Measurements from ENCODE around the gene DDT. TPM values are rescaled to one million over a fixed set of nuclear protein-coding genes. Genes with fewer than 3 reads are reported as not detected.
"Not testable (repeated sequence)": the region's sequence is repeated elsewhere in the genome, so short reads cannot be mapped to it uniquely, and the experiment has no call there.

DDT gene
- total and polyA plus RNA-seq, 12 donors = 62.1 to 317 (median 146) TPM

DNA sequence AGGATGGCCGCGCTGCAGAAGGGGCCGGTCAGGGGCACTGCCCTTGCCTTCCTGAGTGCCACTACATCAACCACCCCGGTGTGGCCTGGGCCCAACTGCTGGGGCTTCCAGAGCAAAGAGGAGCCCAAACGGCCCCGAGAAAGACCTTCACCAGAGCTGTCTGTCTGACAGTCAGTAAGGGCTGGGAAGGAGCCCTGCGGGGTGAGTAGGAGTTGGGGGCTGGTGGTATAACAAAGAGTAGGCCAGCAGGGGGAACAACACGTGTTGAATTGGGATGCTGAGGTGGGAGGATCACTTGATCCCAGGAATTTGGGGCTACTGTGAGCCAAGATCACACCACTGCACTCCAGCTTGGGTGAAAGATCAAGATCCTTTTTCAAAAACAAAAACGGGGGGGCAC, 27.1 kb upstream of the DDT start:
- H3K4me1 ChIP-seq (replicated peaks in 1 of 2) = no peaks in the 10 kb centered on the region
- H3K9me3 ChIP-seq (replicated peaks in 1 of 3) = no peaks in the 10 kb centered on the region
- no peak overlapping the region for H3K27ac ChIP-seq
- DNase-seq = no peak
- TF ChIP-seq, protein P1, sequence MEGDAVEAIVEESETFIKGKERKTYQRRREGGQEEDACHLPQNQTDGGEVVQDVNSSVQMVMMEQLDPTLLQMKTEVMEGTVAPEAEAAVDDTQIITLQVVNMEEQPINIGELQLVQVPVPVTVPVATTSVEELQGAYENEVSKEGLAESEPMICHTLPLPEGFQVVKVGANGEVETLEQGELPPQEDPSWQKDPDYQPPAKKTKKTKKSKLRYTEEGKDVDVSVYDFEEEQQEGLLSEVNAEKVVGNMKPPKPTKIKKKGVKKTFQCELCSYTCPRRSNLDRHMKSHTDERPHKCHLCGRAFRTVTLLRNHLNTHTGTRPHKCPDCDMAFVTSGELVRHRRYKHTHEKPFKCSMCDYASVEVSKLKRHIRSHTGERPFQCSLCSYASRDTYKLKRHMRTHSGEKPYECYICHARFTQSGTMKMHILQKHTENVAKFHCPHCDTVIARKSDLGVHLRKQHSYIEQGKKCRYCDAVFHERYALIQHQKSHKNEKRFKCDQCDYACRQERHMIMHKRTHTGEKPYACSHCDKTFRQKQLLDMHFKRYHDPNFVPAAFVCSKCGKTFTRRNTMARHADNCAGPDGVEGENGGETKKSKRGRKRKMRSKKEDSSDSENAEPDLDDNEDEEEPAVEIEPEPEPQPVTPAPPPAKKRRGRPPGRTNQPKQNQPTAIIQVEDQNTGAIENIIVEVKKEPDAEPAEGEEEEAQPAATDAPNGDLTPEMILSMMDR (IDR thresholded peaks at IDR 0.05) = no peak
- no peak for TF ChIP-seq POLR2A (IDR thresholded peaks at IDR 0.05)
- WGBS, 4 donors = 78 to 89% (median 84%) methylated on average over 7 to 9 of the region's 9 CpGs
- no peaks in the 10 kb centered on the region for H3K27me3 ChIP-seq
- no peak overlapping the region for H3K4me3 ChIP-seq
- H3K36me3 ChIP-seq (replicated peaks in 1 of 2) = no peaks in the 10 kb centered on the region
- intact Hi-C loops (cut with DNase I) = no loop called here

DNA sequence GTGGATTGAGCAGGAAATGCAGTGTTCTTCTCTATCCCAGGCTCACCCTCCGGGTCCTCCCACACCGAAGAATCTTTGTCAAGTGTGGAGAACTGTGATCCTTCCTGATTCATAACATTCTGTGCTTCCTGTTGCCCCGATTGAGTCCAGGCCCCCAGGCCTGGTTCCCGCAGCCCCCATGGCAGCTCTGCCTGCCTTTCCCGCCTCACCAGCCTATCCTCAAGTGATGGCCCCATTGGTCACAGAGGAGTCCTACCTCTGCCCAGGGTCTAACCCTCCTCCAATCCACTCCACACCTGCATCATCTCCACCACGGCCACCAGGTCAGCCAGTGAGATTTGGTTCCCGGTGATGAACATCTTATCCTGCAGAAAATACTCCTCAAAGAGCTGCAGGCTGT, 25.5 kb upstream of the DDT start:
- DNase-seq; H3K27me3 ChIP-seq; H3K27ac ChIP-seq; H3K36me3 ChIP-seq (replicated peaks in 1 of 2); H3K4me3 ChIP-seq; H3K4me1 ChIP-seq (replicated peaks in 1 of 2); H3K9me3 ChIP-seq (replicated peaks in 1 of 3); intact Hi-C loops (cut with DNase I): not testable (repeated sequence)
- WGBS, 4 donors = 72 to 79% (median 78%) methylated on average over 7 of the region's 7 CpGs

DNA sequence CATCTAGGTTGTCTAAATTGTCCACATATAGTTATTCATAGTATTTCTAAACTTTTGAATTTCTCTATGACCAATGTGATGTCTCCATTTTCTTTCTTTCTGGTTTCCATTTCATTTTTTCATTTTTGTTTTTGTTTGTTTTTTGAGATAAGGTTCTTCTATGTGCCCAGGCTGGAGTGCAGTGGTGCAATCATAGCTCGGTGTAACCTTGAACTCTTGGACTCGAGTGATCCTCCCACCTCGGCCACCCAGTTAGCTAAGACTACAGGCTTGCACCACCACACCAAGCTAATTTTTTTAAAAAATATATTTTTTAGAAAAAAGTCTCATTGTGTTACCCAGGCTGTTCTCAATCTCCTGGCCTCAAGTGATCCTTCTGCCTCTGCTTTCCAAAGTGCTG, 22.9 kb upstream of the DDT start:
- no peaks in the 10 kb centered on the region for H3K4me1 ChIP-seq (replicated peaks in 1 of 2)
- intact Hi-C loops (cut with DNase I) = no loop called here
- no peak overlapping the region for H3K27ac ChIP-seq
- H3K27me3 ChIP-seq = no peaks in the 10 kb centered on the region
- WGBS, 4 donors = 42 to 52% (median 45%) methylated on average over 3 of the region's 3 CpGs
- H3K9me3 ChIP-seq (replicated peaks in 1 of 3) = no peaks in the 10 kb centered on the region
- no peak for DNase-seq
- no peaks in the 10 kb centered on the region for H3K36me3 ChIP-seq (replicated peaks in 1 of 2)
- H3K4me3 ChIP-seq = no peak overlapping the region
- TF ChIP-seq, protein P1 (IDR thresholded peaks at IDR 0.05) = no peak
- TF ChIP-seq POLR2A (IDR thresholded peaks at IDR 0.05) = no peak

DNA sequence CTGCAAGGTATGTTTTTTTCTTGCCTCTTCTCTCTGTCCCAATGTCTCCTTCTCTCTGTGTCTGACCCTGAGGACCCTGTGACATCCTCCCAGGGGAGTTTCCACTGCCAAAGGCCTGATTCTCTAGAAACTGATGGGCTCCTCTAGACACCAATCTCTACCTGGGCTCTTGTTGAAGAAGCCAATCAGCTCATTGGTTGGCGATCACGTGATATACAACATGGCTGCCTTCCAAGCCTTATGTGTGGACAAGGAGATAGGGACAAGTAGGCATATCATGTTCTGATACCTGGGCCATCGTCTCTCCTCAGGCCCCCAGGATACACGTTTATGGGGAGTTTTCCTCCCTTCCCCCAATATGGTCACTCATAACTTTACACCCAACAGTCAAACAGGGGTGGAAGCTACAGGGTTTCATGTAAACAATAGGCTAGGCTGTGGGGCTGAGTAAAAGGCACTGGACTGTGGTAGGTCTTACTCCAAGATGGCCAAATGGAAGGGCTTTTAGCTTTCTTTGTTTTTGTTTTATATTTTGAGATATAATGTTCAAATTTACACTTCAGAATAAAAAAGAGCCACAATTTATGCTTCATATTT, 19.4 kb upstream of the DDT start:
- H3K4me3 ChIP-seq; DNase-seq; intact Hi-C loops (cut with DNase I); H3K9me3 ChIP-seq (replicated peaks in 1 of 3); H3K36me3 ChIP-seq (replicated peaks in 1 of 2); H3K27me3 ChIP-seq; H3K27ac ChIP-seq; H3K4me1 ChIP-seq (replicated peaks in 1 of 2): not testable (repeated sequence)
- WGBS, 4 donors = 47 to 70% (median 55%) methylated on average over 4 of the region's 4 CpGs

DNA sequence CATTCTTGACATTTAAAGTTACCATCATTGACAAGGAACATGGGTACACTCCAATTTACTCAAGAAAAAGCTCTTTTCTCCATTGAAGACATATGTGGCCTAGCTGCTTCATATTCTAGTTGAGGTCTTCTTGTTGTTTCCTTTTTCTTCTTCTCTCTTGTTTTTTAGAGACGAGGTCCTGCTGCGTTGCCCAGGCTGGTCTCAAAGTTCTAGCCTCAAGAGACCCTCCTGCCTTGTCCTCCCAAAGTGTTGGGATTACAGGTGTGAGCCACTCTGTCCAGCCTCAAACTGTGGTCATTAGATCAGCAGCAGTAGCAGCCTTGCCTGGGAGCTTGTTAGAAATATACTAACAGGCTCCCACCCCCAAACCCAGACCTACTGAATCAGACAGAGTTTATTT, 18.8 kb upstream of the DDT start:
- 56 to 75% (median 71%) methylated on average over 2 of the region's 2 CpGs for WGBS, 4 donors
- H3K9me3 ChIP-seq (replicated peaks in 1 of 3); H3K27ac ChIP-seq; intact Hi-C loops (cut with DNase I); H3K36me3 ChIP-seq (replicated peaks in 1 of 2); H3K27me3 ChIP-seq; H3K4me3 ChIP-seq; H3K4me1 ChIP-seq (replicated peaks in 1 of 2); DNase-seq: not testable (repeated sequence)

DNA sequence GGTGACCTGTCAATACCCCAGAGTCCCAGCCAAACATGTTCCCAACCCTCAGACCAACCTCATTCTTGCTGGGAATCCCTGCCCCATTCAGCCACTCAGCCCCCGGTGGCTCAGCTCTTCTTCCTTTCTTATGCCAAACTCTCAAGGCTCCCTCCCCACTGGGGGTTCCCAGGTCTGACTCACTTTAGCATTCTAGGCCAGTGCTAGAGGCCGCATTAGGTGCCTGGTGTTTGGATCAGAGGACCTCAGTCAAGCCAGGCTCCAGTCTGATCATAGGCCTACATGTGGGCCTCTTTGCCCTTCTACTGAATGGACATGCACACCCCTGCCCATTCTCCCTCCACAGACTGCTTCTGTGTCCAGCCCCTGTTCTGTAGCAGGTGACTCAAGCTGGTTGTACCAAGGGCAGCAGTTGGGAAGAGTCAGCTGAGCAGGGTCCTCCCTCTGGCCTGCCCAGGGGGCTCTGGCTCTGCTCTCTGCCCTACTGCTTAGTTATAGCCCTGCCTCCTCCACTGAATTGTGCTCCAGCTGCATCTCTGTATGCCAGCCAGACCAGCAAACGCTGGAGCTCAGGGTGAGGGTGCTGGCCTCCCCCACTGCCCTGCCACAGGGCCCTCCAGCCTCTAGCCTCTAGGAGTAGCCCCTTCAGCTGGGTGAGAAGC, 15.5 kb upstream of the DDT start:
- H3K4me1 ChIP-seq (replicated peaks in 1 of 2); H3K27ac ChIP-seq; H3K9me3 ChIP-seq (replicated peaks in 1 of 3); H3K27me3 ChIP-seq; H3K36me3 ChIP-seq (replicated peaks in 1 of 2); H3K4me3 ChIP-seq; intact Hi-C loops (cut with DNase I): not testable (repeated sequence)
- WGBS, 4 donors = 17 to 57% (median 40%) methylated on average over 1 to 2 of the region's 3 CpGs; no CpG with 5 or more reads in 1 of the 4 donors
- peak in 5 of 7 donors; percentile 51 to 79 (median 70) for DNase-seq

DNA sequence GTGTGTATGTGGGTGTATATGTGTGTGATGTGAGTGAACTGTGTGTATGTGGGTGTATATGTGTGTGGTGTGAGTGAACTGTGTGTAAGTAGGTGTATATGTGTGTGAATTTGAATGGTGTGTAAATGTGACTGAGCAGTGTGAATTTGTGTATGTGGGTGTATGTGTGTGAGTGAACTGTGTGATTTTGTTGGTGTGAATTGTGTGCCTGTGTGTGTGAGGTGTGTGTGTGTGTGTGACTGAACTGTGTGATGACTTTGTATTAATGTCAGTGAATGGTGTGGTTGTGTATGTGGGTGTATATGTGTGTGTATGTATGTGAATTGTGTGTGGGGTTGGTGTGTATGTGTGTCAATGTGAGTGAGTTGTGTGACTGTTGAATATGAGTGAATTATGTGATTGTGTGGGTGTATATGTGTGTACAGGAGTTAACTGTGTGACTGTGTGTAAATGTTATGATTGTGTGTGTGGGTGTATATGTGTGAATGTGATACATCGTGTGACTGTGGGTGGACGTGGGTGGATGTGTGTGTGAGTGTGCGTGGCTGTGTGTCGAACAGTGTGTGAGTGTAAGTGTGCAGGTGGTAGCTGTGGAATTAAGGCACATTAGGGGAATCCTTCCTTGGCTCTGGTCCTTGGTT, 12.4 kb upstream of the DDT start:
- H3K9me3 ChIP-seq (replicated peaks in 1 of 3); H3K27ac ChIP-seq; H3K27me3 ChIP-seq; intact Hi-C loops (cut with DNase I); DNase-seq; H3K4me3 ChIP-seq; H3K36me3 ChIP-seq (replicated peaks in 1 of 2); H3K4me1 ChIP-seq (replicated peaks in 1 of 2): not testable (repeated sequence)
- 90% methylated on average over 4 of the region's 4 CpGs; no CpG with 5 or more reads in 3 of the 4 donors for WGBS, 4 donors

DNA sequence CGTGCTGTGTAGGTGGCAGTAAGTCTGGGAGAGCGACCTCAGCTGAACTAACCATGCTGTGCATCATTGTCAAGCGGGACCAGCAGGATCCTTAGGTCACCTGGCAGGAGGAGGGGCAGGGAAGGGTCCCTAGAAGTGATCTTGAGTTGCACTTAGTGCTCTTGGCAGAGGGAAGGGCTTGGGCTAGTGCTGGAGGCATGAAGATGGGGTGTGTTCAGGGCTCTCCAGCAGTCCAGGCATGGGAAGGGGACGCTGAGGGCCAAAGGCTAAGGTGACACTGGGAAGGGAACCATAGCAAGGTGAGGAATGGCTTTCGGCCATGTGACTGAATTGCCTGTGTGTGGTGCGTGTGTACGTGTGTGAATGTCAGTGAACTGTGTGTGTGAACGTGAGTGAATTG, 11.8 kb upstream of the DDT start:
- H3K4me3 ChIP-seq; H3K27me3 ChIP-seq; intact Hi-C loops (cut with DNase I); H3K36me3 ChIP-seq (replicated peaks in 1 of 2); H3K9me3 ChIP-seq (replicated peaks in 1 of 3); DNase-seq; H3K27ac ChIP-seq; H3K4me1 ChIP-seq (replicated peaks in 1 of 2): not testable (repeated sequence)
- WGBS, 4 donors = 82% methylated on average over 8 of the region's 8 CpGs; no CpG with 5 or more reads in 3 of the 4 donors
